ENCODE measurements around the gene EXOC4. TPM values are rescaled to one million over a fixed set of nuclear protein-coding genes. Genes with fewer than 3 reads are reported as not detected.

The EXOC4 gene
- total and polyA plus RNA-seq, 2 of the 8 experiments (the other 6 are each of a cell fraction or from before 2014, with no cell fraction given) = 27.0 to 67.3 TPM

DNA sequence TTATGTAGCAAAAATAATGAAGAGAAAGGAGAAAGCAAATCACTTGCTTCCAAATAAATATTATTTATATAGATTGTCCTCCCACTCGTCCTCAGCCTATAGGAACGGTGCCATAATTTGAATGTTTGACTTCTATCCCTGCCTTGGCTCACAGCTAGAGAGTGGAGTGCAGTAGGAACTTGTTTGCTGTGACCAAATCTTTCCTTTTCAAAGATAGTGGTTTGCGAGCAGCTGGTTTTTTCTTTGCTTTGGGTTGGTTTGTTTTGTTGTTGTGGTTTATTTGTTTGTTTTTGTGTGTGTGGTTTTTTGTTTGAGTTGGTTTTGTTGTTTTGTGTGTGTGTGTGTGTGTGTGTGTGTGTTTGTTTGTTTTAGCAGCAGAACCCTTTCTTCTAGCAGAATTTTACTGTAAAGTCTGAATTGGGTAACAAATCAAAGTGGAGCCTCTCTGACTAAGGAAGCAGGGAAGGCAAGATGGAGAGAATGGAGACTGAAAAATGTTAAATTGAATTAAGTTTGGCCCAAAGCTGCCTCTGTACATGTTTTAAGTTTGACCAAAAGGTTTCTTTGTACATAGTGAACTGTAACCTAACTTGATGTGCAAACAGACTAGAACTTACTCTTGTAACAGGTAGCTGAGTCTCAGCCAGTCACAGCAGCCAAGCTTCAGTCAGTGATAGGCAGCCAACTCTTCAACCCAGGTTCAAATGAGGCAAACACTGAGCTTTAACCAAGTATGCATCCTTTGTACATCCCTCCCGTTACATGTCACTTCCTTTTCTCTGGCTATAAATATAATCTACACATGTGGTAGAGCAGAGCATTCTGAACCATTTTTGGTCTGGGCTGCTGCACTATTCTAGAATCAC lies 724.8 kb downstream of the EXOC4 start (continued):
- TF ChIP-seq NANOG (IDR thresholded peaks at IDR 0.05; ENCODE audit: insufficient read depth, low read depth, low read length, poor library complexity, severe bottlenecking) = no peak
- TF ChIP-seq RAD21 (IDR thresholded peaks at IDR 0.05 in 1 of 2, conservative IDR thresholded peaks at IDR 0.05 in 1 of 2; ENCODE audit: low read depth in 2 of 2, low read length in 2 of 2) = no peak
- no peak for TF ChIP-seq HDAC6 (IDR thresholded peaks at IDR 0.05; ENCODE audit: low read depth, low read length)
- no peak for TF ChIP-seq BACH1 (IDR thresholded peaks at IDR 0.05; ENCODE audit: low read length)
